KBM-7 (cell line): ENCODE data around the gene CD46.
"Not testable (repeated sequence)": the region's sequence is repeated elsewhere in the genome, so short reads cannot be mapped to it uniquely, and the experiment has no call there.

Source experiments
- DNase-seq: peaks from one replicate; pipeline ENCODE4 v3.0.0-alpha.2; 2015
- in situ Hi-C: fragments of 300-500 bp; cut with MboI; formaldehyde crosslinking; loops from 2 replicates; pipeline ENCODE4 v1.14.3; 2020; ENCODE audit warnings: low sequenced_read_pairs, low pct_unique_long_range_greater_than_20kb, mixed read lengths

Gene CD46

DNA sequence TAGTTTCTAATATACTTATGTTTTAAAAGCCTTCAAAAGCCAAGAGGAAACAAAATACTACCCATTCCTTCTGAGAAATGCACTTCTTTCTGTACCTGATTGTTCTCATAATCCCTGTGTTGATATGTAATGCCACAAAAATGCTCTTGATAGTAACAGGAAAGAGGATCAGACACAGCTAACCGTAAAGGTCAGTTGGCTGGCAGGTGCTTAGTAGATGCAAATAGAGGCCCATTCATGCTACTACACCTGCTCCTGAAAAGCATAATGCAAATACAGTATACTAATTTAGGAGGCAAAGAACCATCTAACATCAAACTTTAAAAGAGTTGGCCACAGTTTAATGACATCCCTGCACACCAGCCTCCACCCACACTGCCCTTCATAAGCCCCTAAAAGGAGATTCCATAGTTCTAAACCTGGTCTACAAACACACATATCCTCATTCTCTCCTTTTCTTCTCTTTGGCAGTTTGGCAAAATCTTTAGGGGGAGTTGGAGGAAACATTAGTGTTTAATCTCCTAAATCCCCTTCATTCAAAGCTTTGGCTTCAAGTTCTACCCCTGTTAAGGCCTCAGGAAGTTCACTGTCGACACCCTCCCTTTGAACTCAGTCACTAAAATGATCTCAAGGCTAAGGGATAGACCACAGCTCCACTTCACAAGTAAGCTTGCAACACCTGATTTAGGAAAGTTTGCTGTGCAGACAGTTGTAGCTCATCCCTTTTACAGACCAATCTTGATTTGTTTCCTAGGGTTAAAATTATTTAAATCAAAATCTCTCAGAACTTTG lies 2.9 kb upstream of the CD46 start:
- peak; percentile 26 for DNase-seq
- in situ Hi-C loops = no loop called here

GRCh38 chr1:207750631-207751305 lies 1.1 kb upstream of the CD46 start:
- no peak for DNase-seq
- in situ Hi-C loops = no loop called here

- in situ Hi-C loops, DNase-seq: not testable (repeated sequence)
Measured at GRCh38 chr1:207751463-207751789, 428 bp upstream of the CD46 start.

DNA sequence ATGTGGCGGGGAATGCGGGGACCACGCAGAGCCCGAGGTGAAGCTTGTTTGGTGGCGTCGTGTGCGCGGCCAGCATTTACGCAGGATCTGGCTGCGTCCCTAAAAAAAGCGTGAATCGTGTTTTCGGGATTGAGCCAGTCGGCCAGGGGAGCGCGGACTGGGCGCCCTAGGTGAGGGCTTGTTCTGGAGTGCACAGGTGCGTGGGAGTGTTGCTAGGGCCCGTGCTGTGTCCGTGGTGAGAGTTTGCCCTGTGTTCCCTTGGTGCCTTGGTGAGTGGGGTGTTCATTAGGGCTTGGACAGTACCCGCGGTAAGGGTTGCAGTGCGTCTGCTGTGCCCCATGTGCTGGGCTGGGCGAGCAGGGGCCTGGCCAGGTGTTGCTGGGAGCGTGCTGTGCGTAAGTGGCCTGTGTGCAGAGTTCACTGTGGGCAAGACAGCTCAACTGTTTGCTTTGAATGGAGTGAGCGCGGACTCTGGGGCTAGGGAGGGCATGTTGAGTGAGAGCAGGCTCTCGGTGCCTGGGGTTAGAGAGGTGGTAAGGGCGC lies 673 bp downstream of the CD46 start:
- peak; percentile 47 for DNase-seq
- in situ Hi-C loops = no loop called here

- in situ Hi-C loops = no loop called here
- no peak for DNase-seq
Measured at GRCh38 chr1:207753611-207754010, 1.8 kb downstream of the CD46 start.

DNA sequence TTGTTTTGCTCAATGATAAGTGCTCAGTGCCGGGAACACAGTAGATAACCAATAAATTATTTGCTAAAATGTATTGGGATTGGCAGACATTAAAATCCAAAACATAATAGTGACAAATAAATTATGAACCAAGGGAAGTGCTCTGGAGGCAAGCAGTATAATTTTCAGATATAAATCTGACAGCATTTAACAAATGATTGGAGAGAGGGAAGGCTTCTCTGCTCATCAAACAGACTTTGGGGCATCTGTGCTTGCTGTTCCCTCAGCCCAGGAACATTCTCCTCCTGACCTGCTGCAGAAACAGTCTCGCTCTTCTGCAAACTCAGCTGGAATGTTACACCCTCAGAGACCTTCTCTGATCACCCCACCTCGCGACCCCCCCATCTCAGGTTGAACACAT lies 2.2 kb downstream of the CD46 start:
- in situ Hi-C loops = no loop called here
- no peak for DNase-seq

DNA sequence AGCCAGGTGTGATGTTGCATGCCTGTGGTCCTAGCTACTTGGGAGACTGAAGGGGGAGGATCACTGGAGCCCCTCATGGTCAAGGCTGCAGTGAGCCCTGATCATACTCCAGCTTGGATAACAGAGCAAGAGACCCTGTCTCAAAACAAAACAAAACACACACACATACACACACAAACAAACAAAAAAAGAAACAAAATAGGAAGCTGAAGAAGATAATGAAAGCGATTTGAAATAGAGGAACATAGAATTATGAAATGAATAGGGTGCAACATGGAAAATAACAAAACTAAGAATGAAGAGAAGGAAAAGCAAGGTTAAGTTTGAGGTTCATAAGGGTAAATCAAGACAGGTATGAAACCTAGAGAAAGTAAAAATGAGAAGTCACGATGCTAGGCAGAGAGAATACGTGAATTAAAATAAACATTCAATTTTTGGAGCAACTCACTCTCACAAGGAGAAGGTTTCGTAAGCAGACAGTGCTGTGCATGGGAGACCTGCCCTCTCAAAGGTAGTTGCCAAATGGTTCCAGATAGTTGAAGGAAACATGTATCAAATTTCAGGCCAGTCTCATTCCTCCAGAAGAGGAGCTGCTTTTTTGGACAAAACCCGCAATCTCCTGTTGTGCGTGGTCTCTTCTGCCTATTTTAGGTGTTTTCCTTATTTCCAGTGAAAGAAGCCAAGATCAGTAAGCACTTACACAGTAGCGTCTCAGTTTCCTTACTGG lies 3.3 kb downstream of the CD46 start:
- DNase-seq = no peak
- in situ Hi-C loops = no loop called here

GRCh38 chr1:207755846-207756693 lies 4.2 kb downstream of the CD46 start:
- DNase-seq = no peak
- in situ Hi-C loops = no loop called here

DNA sequence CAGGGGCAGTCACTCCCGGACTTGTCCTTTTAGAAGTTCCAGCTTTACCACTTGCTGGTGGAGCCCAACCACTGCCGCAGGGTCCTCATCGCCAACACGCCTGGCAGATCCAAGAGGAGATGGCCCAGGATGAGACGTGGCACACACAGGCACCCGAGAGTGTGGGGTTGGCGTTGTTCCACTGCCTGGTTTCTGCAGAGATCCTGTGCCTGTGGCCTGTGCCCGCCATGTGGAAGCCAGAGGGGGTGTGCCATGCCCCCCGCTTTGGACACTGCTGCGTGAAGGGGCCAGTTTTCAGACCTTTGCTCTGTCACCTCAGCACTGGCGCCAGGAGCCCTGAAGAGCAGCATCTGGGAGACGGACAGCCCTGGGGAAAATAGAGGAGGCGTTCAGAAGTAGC lies 10.8 kb downstream of the CD46 start:
- DNase-seq = no peak
- in situ Hi-C loops = no loop called here

DNA sequence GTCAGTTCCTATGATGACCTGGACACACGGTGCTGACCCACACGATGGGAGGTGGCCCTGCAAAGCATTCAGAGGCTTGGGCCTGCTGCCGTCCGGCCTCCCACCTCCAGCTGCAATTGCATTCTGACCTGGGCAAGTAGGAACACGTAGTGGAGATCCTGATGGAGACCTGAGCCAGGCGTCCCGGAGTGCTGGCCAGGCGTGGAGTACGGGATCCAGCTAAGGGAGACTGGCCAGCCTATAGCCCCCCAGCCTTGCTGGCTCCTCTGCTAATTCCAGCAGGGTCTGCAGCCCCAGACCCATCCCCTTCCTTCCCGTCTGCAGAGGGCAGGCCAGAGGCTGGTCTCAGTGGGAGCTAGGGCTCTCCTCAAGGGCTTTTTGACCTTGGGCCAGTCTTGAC lies 11.2 kb downstream of the CD46 start:
- DNase-seq = no peak
- in situ Hi-C loops = no loop called here

- no peak for DNase-seq
- in situ Hi-C loops = no loop called here
Measured at GRCh38 chr1:207763972-207764371, 12.1 kb downstream of the CD46 start.

DNA sequence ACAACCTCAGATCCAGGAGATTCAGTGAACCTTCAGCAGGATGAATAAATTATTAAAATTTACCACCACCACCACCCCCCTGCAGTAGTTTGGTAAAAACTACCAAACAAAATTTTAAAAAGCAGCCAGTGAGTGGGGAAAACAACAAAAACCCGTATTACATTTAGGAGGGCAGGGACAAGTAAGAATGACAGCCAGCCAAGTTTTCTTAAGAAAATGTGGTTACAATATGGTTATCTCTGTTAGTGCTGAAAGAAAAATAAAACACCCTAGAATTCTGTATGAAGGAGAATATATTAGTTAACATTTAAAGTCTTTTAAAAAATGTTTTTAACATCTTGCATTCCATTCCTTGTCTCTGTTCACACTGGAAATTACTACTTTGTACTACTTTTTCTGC lies 14.7 kb downstream of the CD46 start:
- no peak for DNase-seq

GRCh38 chr1:207770514-207770913 lies 18.7 kb downstream of the CD46 start:
- DNase-seq, in situ Hi-C loops: not testable (repeated sequence)

More for the DNA sequence above, 14.7 kb downstream of the CD46 start:
- in situ Hi-C loops = no loop called here

DNA sequence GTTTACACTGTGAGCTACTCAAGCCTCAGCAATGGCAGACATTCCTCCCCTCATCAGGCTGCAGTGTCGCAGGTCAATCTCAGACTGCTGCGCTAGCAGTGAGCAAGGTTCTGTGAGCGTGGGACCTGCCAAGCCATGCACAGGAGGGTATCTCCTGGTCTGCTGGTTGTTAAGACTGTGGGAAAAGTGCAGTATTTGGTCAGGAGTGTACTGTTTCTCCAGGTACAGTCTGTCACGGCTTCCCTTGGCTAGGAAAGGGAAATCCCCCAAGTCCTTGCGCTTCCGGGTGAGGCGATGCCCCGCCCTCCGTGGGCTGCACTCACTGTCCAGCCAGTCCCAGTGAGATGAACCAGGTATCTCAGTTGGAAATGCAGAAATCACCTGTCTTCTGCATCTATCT lies 24.2 kb downstream of the CD46 start:
- DNase-seq, in situ Hi-C loops: not testable (repeated sequence)

GRCh38 chr1:207777412-207777811 lies 25.6 kb downstream of the CD46 start:
- DNase-seq, in situ Hi-C loops: not testable (repeated sequence)

DNA sequence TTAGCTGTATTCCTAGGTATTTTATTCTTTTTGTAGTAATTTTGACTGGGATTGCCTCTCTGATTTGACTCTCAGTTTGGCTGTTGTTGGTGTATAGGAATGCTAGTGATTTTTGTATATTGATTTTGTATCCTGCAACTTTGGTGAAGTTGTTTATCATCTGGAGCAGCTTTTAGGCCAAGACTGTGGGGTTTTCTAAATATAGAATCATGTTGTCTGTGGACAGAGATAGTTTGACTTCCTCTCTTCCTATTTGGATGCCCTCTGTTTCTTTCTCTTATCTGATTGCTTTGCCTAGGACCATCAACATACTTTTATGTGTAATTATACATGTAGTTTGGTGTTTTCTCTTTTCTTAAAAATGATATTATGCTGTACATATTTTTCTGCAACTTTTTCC lies 27.2 kb downstream of the CD46 start:
- DNase-seq = no peak
- in situ Hi-C loops = no loop called here

GRCh38 chr1:207781312-207781711 lies 29.5 kb downstream of the CD46 start:
- no peak for DNase-seq
- in situ Hi-C loops = no loop called here

DNA sequence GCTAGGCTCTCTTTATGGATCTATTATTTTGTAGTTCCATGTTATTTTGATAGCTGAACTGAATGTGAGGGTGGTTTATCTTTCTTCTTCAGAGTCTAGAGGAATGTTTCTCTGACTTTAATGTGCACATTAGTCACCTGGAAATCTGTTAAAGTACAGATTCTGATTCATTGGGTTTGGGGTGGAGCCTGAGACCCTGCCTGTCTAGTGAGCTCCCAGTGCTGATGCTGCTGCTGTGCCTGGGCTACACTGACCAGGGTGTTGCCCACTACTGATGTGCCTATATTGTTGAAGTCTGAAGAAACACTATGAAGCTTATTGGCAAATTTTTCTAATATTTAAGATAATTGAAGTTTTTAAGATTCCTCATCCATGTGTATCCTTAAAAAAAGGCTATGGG lies 35.9 kb downstream of the CD46 start:
- in situ Hi-C loops = no loop called here
- no peak for DNase-seq

DNA sequence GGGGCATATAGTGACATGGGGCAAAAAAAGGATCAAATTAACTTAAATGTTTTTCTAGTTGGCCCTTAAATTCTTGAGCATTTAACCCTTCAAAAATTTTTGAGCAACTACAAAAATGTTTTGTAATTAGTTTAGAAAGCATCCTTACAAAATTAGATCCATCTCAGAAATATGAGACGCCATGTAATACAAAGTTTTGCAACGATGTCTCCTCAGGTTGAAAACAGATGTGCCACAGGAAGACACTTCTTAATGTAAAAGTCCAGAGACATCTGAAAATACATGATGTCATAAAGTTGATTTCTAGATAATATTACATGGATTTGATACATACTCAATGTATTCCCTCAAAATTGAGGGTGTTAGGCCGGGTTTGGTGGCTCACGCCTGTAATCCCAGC lies 37.5 kb downstream of the CD46 start:
- DNase-seq = no peak
- in situ Hi-C loops = no loop called here
